HG03565 (cell line): ENCODE results near the gene RNF150.

Experiments
- ATAC-seq: cut with Tn5 transposase; IDR thresholded peaks from one replicate; pipeline ENCODE4 v1.9.1; 2021; ENCODE audit warnings: mild to moderate bottlenecking, moderate library complexity; ENCODE audit not compliant: unreplicated experiment

Gene RNF150

GRCh38 chr4:140989944-140990343, 143.3 kb downstream of the RNF150 start:
- ATAC-seq: no peak

GRCh38 chr4:140986045-140986444, 147.2 kb downstream of the RNF150 start:
- no peak for ATAC-seq

- ATAC-seq: no peak
Observed at GRCh38 chr4:140982613-140983340, 150.5 kb downstream of the RNF150 start.

- ATAC-seq: no peak
Observed at GRCh38 chr4:140980426-140981200, 152.7 kb downstream of the RNF150 start.

- ATAC-seq: no peak
Observed at GRCh38 chr4:140976768-140977167, 156.5 kb downstream of the RNF150 start.

GRCh38 chr4:140971077-140971792, 162.0 kb downstream of the RNF150 start:
- no peak for ATAC-seq

- ATAC-seq: no peak
Observed at GRCh38 chr4:140969296-140969695, 164.0 kb downstream of the RNF150 start.

GRCh38 chr4:140968371-140968770, 164.9 kb downstream of the RNF150 start:
- ATAC-seq: no peak

GRCh38 chr4:140963883-140964282, 169.4 kb downstream of the RNF150 start:
- no peak for ATAC-seq

GRCh38 chr4:140955641-140956040, 177.6 kb downstream of the RNF150 start:
- no peak for ATAC-seq

GRCh38 chr4:140952717-140953116, 180.6 kb downstream of the RNF150 start:
- no peak for ATAC-seq

- no peak for ATAC-seq
Observed at GRCh38 chr4:140947506-140947905, 185.8 kb downstream of the RNF150 start.

- ATAC-seq: no peak
Observed at GRCh38 chr4:140945106-140945505, 188.2 kb downstream of the RNF150 start.

GRCh38 chr4:140944572-140944971, 188.7 kb downstream of the RNF150 start:
- ATAC-seq: no peak

GRCh38 chr4:140944199-140944515, 189.1 kb downstream of the RNF150 start:
- no peak for ATAC-seq

- no peak for ATAC-seq
Observed at GRCh38 chr4:140943486-140944198, 189.6 kb downstream of the RNF150 start.

GRCh38 chr4:140940589-140940988, 192.7 kb downstream of the RNF150 start:
- ATAC-seq: no peak

- no peak for ATAC-seq
Observed at GRCh38 chr4:140937866-140938265, 195.4 kb downstream of the RNF150 start.

- ATAC-seq: no peak
Observed at GRCh38 chr4:140935254-140935653, 198.0 kb downstream of the RNF150 start.

GRCh38 chr4:140932501-140933045, 200.7 kb downstream of the RNF150 start:
- ATAC-seq: no peak

GRCh38 chr4:140931911-140932310, 201.4 kb downstream of the RNF150 start:
- ATAC-seq: no peak
